IMR-90 (cell line): Measurements from ENCODE around the gene SOS1. TPM values are rescaled to one million over a fixed set of nuclear protein-coding genes. Genes with fewer than 3 reads are reported as not detected.
A peak's percentile ranks its signal among the peaks of the same experiment; 100 is the strongest.

Source experiments
- ATAC-seq: fragments of 200-7000 bp; cut with Tn5 transposase; 2 replicates; pipeline ENCODE4 v1.9.1; 2020; ENCODE audit warnings: low read depth, mild to moderate bottlenecking, moderate library complexity
- BruUV-seq: library from RNA; stranded (reverse); fragments of 400-500 nt; replicated peaks from 2 replicates; lab custom pipeline; 2021; lab: Mats Ljungman, UMichigan
- CTCF ChIA-PET: fragments of 300-600 bp; formaldehyde crosslinking; extraction: SDS; loops from one replicate; lab custom pipeline; 2021; ENCODE audit warnings: antibody characterized with exemption; lab: Yijun Ruan, JAX
- POLR2A ChIA-PET: fragments of 300-600 bp; sonication (Branson Sonifier 250); formaldehyde crosslinking; loops from one replicate; lab custom pipeline; 2022; ENCODE audit warnings: antibody characterized with exemption; ENCODE audit not compliant: unreplicated experiment; lab: Charles Lee
- DNase-seq: peaks from one replicate; pipeline ENCODE4 v3.0.0; 2013
- H2AFZ ChIP-seq: replicated peaks from 2 replicates; pipeline ENCODE3; 2013; ENCODE audit warnings: low read length, mild to moderate bottlenecking; ENCODE audit not compliant: poor library complexity
- H2AK5ac ChIP-seq: 2 replicates; pipeline ENCODE4 v1.6.1; 2013; ENCODE audit warnings: low read depth, low read length, inconsistent platforms
- H2AK9ac ChIP-seq: replicated peaks from 2 replicates; pipeline ENCODE3; 2013; ENCODE audit warnings: mild to moderate bottlenecking, low read depth, low read length, moderate library complexity; ENCODE audit not compliant: poor library complexity
- H2BK120ac ChIP-seq: 2 replicates; pipeline ENCODE4 v1.6.1; 2013; ENCODE audit warnings: low read depth, low read length, inconsistent platforms
- H2BK15ac ChIP-seq: 3 replicates; pipeline ENCODE4 v1.6.1; 2013; ENCODE audit warnings: low read depth, low read length, inconsistent platforms
- H2BK20ac ChIP-seq: 2 replicates; pipeline ENCODE4 v1.6.1; 2013; ENCODE audit warnings: low read depth, mild to moderate bottlenecking, inconsistent platforms, low read length, moderate library complexity
- H2BK5ac ChIP-seq: 2 replicates; pipeline ENCODE4 v1.6.1; 2013; ENCODE audit warnings: mild to moderate bottlenecking, low read depth, low read length, inconsistent platforms; ENCODE audit not compliant: poor library complexity, severe bottlenecking
- H3K14ac ChIP-seq: replicated peaks from 2 replicates; pipeline ENCODE4 v1.6.1; 2013; ENCODE audit warnings: low read depth, low read length, inconsistent platforms
- H3K18ac ChIP-seq: 2 replicates; pipeline ENCODE4 v1.6.1; 2013; ENCODE audit warnings: low read depth, low read length, control low read depth
- H3K23ac ChIP-seq: 2 replicates; pipeline ENCODE4 v1.6.1; 2013; ENCODE audit warnings: low read depth, low read length, inconsistent platforms
- H3K27ac ChIP-seq: 2 replicates; pipeline ENCODE4 v1.5.1; 2013; ENCODE audit warnings: mild to moderate bottlenecking, control low read depth, low read length; ENCODE audit not compliant: insufficient read depth
- H3K27me3 ChIP-seq: 2 replicates; pipeline ENCODE4 v1.6.1; 2013; ENCODE audit warnings: low read length; ENCODE audit not compliant: control insufficient read depth, insufficient read depth
- H3K36me3 ChIP-seq: 2 replicates; pipeline ENCODE4 v1.6.1; 2013; ENCODE audit warnings: low read length, mixed read lengths; ENCODE audit not compliant: control insufficient read depth, insufficient read depth
- H3K4ac ChIP-seq: 2 replicates; pipeline ENCODE4 v1.6.1; 2013; ENCODE audit warnings: low read depth, low read length, inconsistent platforms
- H3K4me1 ChIP-seq: 2 replicates; pipeline ENCODE4 v1.6.1; 2013; ENCODE audit warnings: low read length, mixed read lengths; ENCODE audit not compliant: control insufficient read depth, insufficient read depth
- H3K4me2 ChIP-seq: 2 replicates; pipeline ENCODE4 v1.6.1; 2013; ENCODE audit warnings: low read depth, mild to moderate bottlenecking, control low read depth, low read length, moderate library complexity
- H3K4me3 ChIP-seq: 2 replicates; pipeline ENCODE4 v1.5.1; 2013; ENCODE audit warnings: low read depth, mild to moderate bottlenecking, control low read depth, low read length, moderate library complexity; ENCODE audit not compliant: insufficient read depth
- H3K56ac ChIP-seq: 2 replicates; pipeline ENCODE4 v1.6.1; 2013; ENCODE audit warnings: low read length, inconsistent platforms; ENCODE audit not compliant: insufficient read depth; ENCODE audit errors: extremely low read depth
- H3K79me1 ChIP-seq, 2 experiments: 2 replicates each; pipeline ENCODE4 v1.6.1; 2013; ENCODE audit warnings: low read length in 2 of 2, inconsistent platforms in 1 of 2, low read depth in 1 of 2
- H3K9ac ChIP-seq: 2 replicates; pipeline ENCODE4 v1.6.1; 2013; ENCODE audit warnings: low read depth, low read length, control low read depth
- H3K9me1 ChIP-seq: 2 replicates; pipeline ENCODE4 v1.6.1; 2013; ENCODE audit warnings: low read length, inconsistent platforms; ENCODE audit not compliant: insufficient read depth
- H3K9me3 ChIP-seq: 2 replicates; pipeline ENCODE4 v1.6.1; 2013; ENCODE audit warnings: low read length; ENCODE audit not compliant: control insufficient read depth, insufficient read depth
- H4K20me1 ChIP-seq: 2 replicates; pipeline ENCODE4 v1.6.1; 2013; ENCODE audit warnings: low read length, inconsistent platforms; ENCODE audit not compliant: insufficient read depth
- H4K5ac ChIP-seq: 2 replicates; pipeline ENCODE4 v1.6.1; 2013; ENCODE audit warnings: mild to moderate bottlenecking, low read depth, low read length, control low read depth
- H4K8ac ChIP-seq, 2 experiments: 2 replicates each; pipeline ENCODE4 v1.6.1; 2013; ENCODE audit warnings: low read depth in 2 of 2, low read length in 2 of 2, control low read depth in 1 of 2, inconsistent platforms in 1 of 2
- H4K91ac ChIP-seq: 2 replicates; pipeline ENCODE4 v1.6.1; 2013; ENCODE audit warnings: low read depth, low read length, inconsistent platforms; ENCODE audit not compliant: insufficient read depth
- CEBPB ChIP-seq: IDR thresholded peaks from 2 replicates; pipeline ENCODE4 v1.6.1; 2012; ENCODE audit warnings: low read depth, low read length, improper control_type of control experiment
- dilution Hi-C: fragments of 300-500 bp; cut with HindIII; formaldehyde crosslinking; loops from one replicate; pipeline ENCODE4 v1.14.3; 2018; ENCODE audit warnings: low sequenced_read_pairs; ENCODE audit not compliant: unreplicated experiment
- in situ Hi-C: fragments of 300-500 bp; cut with MboI; formaldehyde crosslinking; loops from 3 replicates; pipeline ENCODE4 v1.14.3; 2019; ENCODE audit warnings: low sequenced_read_pairs, inconsistent platforms, mixed read lengths
- intact Hi-C: fragments of 100-400 bp; cut with micrococcal nuclease; formaldehyde crosslinking; loops from 2 replicates; pipeline ENCODE4 v1.10.0; 2022
- polyA plus RNA-seq, 3 experiments: library from polyadenylated mRNA; depleted of rRNA; stranded (reverse); fragments of >200 nt; gene quantifications; 2 replicates each; pipeline ENCODE4 v1.2.3, GENCODE V29; 2012; ENCODE audit warnings: low replicate concordance in 1 of 3
- total RNA-seq: library from RNA; depleted of rRNA; stranded (reverse); fragments of >200 nt; gene quantifications from 2 replicates; pipeline ENCODE4 v1.2.3, GENCODE V29; 2012
- TF ChIP-seq, protein P1 (sequence below): fragments of 150-350 bp; IDR thresholded peaks from 2 replicates; pipeline ENCODE4 v1.6.1; 2017; ENCODE audit warnings: mild to moderate bottlenecking, antibody characterized with exemption, low read length, low read depth

The SOS1 gene
- total and polyA plus RNA-seq, 2 of the 4 experiments (the other 2 are of a cell fraction): 8.2 to 11.2 TPM

DNA sequence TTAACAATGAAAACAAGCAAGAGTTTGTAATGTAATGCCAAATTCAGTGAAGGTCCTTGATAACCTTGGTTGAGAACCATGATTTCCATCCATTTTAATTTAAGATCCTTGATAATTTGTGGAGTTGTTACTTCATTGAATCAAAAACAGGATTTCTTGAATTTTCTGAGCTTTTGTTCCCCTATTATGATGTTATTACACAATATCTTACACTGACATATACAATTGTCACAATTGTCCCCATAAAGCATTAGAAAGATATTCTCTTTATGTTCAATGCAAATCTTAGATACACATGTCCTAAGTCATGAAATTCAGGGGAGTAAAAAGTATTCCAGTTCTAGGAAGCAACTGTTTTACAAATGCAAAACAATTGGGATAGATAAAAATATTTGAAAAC is 147.6 kb downstream of the SOS1 start:
- Histone ChIP-seq H3K4me3 (no peak overlapping the region), H3K4ac (no peak overlapping the region), H3K56ac (no peak overlapping the region), H3K4me2 (no peak overlapping the region), H3K14ac (no peak overlapping the region), H4K8ac (no peak overlapping the region), H2AK9ac (no peak overlapping the region), H2BK5ac (no peak overlapping the region), H3K36me3 (no peaks in the 10 kb centered on the region), H2BK15ac (no peak overlapping the region), H3K18ac (no peak overlapping the region), H2AK5ac (no peak overlapping the region), H4K20me1 (no peaks in the 10 kb centered on the region), H3K23ac (no peak overlapping the region), H3K4me1 (no peaks in the 10 kb centered on the region), H2AFZ (no peak overlapping the region), H3K27me3 (no peaks in the 10 kb centered on the region), H3K27ac (no peak overlapping the region), H4K5ac (no peak overlapping the region), H3K9ac (no peak overlapping the region), H3K9me1 (no peaks in the 10 kb centered on the region), H2BK120ac (no peak overlapping the region), H2BK20ac (no peak overlapping the region), H3K79me1 (no peaks in the 10 kb centered on the region), H4K91ac (no peak overlapping the region), H3K9me3 (no peaks in the 10 kb centered on the region)
- peak; percentile 55 for TF ChIP-seq CEBPB
- TF ChIP-seq, protein P1, sequence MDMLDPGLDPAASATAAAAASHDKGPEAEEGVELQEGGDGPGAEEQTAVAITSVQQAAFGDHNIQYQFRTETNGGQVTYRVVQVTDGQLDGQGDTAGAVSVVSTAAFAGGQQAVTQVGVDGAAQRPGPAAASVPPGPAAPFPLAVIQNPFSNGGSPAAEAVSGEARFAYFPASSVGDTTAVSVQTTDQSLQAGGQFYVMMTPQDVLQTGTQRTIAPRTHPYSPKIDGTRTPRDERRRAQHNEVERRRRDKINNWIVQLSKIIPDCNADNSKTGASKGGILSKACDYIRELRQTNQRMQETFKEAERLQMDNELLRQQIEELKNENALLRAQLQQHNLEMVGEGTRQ: no peak
- ChIA-PET CTCF (no interaction called here), POLR2A (no interaction called here)
- ATAC-seq (no peak), DNase-seq (no peak)
- in situ Hi-C loops: no loop called here
- dilution Hi-C loops: no loop called here
- intact Hi-C loops: no loop called here
- BruUV-seq: no TSS peak
